WI38 (cell line): ENCODE results near the gene LRRC8E.

ENCODE experiments used
- H3K4me3 ChIP-seq: 2 replicates; pipeline ENCODE4 v1.5.1; 2011; ENCODE audit warnings: low read depth, mild to moderate bottlenecking, control low read depth, low read length
- CTCF ChIP-seq: IDR thresholded peaks from 2 replicates; pipeline ENCODE4 v1.5.1; 2012; ENCODE audit warnings: low read depth, mild to moderate bottlenecking, control low read depth, low read length

LRRC8E gene

GRCh38 chr19:7861619-7862412 is 26.5 kb upstream of the LRRC8E start:
- TF ChIP-seq CTCF, result no peak
- H3K4me3 ChIP-seq, result no peak overlapping the region

- no peak overlapping the region for H3K4me3 ChIP-seq
- TF ChIP-seq CTCF, result no peak
Observed at GRCh38 chr19:7862413-7862951, 25.8 kb upstream of the LRRC8E start.

- TF ChIP-seq CTCF, result no peak
- no peak overlapping the region for H3K4me3 ChIP-seq
Observed at GRCh38 chr19:7863157-7863970, 24.9 kb upstream of the LRRC8E start.

- no peak overlapping the region for H3K4me3 ChIP-seq
- TF ChIP-seq CTCF, result no peak
Observed at GRCh38 chr19:7863971-7864689, 24.2 kb upstream of the LRRC8E start.

- no peak for TF ChIP-seq CTCF
- no peak overlapping the region for H3K4me3 ChIP-seq
Observed at GRCh38 chr19:7864690-7865074, 23.6 kb upstream of the LRRC8E start.

- H3K4me3 ChIP-seq, result no peak overlapping the region
- no peak for TF ChIP-seq CTCF
Observed at GRCh38 chr19:7865262-7865911, 22.9 kb upstream of the LRRC8E start.
